ENCODE measurements around the gene TEX10.

The TEX10 gene

GRCh38 chr9:100282388-100282719, 70.4 kb downstream of the TEX10 start:
- DNase-seq, result no peak

- DNase-seq, result no peak
These were observed 70.9 kb downstream of the TEX10 start for GRCh38 chr9:100281676-100282387.

- DNase-seq, result no peak
These were observed 71.7 kb downstream of the TEX10 start for GRCh38 chr9:100281066-100281465.

GRCh38 chr9:100277166-100277979, 75.4 kb downstream of the TEX10 start:
- DNase-seq, result no peak

DNA sequence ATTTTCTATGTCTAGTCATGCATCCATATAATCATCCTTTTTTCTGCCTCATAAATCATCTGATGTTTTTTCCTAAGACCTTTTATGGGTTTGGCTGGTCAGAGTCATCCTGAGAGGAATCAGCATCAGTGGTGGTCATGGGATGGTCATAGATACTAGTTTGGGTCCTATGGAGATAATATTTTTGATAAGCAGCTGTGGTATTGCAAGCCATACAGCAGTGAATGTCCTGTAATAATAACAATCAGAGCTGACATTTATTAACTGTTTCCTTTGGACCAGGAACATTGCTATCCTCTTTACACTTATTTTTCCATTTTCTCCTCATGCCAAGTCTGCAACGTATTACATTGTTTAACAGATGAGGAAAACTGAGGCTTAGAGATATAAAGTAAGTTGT, 83.1 kb downstream of the TEX10 start:
- DNase-seq, result no peak

DNA sequence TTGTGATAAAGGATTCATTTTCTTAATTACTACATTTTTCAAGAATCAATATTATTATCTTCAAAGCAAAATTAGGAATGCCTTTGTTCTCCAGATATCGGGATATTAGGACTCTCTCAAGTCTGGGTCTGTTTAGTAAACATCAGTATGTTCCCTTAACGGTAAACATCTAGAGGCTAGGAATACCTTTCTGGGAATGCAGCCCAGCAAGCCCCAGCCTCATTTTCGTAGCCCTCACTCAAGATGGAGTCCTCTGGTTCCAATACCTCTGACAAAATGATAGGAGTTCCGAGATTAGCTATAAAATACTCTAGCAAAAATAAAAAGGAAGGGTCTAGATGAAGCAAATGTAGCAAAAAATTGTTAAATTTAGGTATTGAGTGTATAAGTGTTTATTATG, 84.5 kb downstream of the TEX10 start:
- no peak for DNase-seq

DNA sequence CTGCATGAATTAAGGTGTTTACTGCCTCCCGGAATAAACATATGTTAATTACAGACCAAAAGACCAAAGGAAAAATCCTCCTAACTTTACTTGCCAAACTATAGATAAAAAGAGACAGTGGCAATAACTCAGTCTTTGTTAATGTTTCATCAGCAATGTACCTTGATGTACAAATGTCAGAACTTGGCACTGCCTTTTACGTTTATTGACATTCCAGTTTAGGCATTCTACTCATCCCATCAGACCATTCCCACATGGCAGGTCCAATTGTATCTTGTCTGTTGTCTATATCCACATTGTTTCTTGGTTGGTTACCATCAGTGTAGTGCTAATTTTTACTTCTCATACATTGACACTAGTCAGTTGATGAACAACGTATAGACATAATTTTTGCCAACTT, 85.5 kb downstream of the TEX10 start:
- DNase-seq, result no peak

Data from C1 segment of cervical spinal cord (tissue), 14 donors.